T-helper 2 cell treated with Interferon-gamma antibody and Interleukin-4, amounts not matched to agents 100 ng/mL and 5 ng/mL, for 36 hours (primary cell): ENCODE results near the gene VCP. TPM values are rescaled to one million over a fixed set of nuclear protein-coding genes. Genes with fewer than 3 reads are reported as not detected.

Source experiments
- intact Hi-C: fragments of 100-400 bp; cut with micrococcal nuclease; formaldehyde crosslinking; loops from one replicate; pipeline ENCODE4 v1.15.1; 2023
- total RNA-seq: library from RNA; stranded (reverse); gene quantifications from 2 replicates; pipeline ENCODE4 v1.2.3, GENCODE V29; 2022

The VCP gene
- total RNA-seq, 1 donor from 2014 or later, result 248 TPM

DNA sequence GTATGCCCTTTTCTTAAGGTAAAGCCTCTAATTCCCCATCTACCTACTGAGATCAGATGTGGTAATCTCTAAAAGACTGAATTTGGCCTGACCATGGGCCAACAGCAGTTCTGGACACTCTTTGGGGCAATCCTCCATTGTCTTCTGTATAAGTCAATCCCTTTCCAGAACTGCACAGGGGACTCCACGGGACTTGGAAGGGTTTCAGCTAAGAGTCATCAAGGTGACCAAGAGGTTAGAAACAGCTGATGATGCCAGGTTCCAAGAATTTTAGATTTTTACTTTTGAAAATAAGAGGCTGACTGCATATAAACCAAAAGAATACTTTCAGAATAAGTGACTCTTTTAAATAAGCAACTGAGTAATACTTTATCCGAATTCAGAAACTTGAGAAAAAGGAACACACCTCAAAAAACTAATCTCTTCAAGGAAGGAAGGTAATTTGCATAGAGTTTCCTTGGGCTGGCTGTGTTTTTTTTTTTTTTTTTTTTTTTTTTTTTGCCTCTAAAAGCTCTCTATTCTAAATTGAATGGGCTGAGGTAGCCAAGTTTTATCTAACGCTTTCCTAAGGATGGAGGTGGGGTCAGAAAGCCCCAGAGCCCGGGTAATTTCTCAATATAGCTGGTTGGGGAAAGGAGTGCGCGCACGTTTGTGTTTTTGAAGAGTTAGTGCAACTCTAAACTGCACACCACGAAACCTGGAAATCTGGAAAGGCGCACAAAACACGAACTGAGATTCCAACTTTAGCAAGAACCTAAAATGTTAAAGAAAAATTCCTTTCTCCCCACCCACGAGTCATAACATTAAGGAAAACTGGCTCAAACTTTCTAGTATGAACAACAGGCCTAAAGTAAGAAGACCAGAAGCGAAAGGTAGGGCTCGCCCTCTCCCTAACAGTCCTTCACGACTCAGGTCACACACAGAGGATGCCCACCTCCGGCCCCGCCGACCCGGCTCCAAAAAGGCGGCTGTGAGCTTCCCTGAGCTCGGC, 1.3 kb downstream of the VCP start:
- intact Hi-C loops, result loop anchor here (5.0 to 10.0 kb wide), 3 partner anchors 406 to 741 kb away; partner anchors contain the start of genes CCL27, SPAG8 and TESK1

DNA sequence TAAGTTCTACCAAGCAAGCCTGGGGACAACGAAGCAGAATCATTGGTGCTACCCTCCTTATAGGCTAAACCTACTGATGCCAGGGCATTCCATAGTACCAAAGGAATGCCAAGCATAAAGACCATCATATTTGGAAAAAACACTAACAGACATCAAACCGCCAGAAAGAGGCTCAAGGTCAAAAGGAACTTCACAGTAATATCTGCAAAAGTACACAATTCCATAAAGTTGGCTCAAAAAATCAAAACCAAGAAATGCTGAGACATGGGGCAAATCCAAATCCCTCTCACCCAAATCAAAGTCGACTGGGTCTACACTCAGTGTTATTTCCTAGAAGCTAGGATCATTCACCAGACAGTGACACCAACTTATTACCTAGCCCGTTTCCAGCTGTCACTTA, 3.4 kb downstream of the VCP start:
- intact Hi-C loops, result no loop called here

DNA sequence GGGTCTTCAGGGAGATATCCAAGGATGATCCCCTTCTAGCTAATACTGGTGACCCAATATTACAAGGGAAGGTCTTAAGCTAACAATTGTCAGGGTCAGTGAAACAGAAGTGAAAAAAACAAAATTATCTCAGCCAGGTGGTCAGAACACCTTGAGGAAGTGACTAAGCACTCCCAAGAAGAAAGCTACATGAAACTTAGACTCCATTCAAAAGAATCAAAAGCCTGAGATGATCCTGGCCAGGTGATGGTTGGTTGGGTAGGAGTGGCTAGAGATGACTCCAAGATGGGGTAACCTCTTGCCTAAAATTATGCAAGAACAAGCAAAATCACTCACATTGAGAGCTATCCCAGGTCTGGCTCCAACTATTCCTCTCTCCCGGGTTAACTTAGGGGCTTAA, 5.4 kb downstream of the VCP start:
- intact Hi-C loops, result no loop called here

DNA sequence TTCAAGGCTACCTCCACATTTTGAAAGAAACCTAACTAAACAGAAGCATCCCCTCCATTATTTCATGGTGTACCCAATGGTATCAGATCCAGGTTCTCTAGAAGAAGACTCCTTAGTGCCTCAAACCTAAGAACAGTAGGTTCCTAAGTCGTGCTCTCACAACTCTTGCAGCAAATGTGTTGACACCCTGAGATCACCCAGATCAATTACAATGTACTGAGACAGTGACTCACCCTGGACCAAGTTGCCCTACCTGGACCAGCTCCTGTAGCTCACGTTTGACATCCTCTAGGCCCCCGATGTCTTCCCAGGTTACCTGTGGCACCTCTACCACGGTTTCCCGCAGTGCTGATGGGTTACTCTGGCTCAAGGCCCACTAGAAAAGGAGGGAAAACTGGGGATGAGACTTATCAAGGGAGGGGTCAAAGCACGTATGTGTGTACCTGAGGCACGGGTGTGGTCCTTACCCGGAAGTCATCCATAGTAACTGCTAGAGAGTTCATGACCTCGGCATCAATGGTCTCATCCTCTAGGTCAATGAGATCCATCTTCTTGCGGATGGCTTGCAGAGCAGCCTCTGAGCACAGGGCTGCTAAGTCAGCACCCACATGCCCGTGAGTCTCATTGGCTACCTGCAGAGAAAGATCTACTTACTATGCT, 11.7 kb downstream of the VCP start:
- intact Hi-C loops, result no loop called here

DNA sequence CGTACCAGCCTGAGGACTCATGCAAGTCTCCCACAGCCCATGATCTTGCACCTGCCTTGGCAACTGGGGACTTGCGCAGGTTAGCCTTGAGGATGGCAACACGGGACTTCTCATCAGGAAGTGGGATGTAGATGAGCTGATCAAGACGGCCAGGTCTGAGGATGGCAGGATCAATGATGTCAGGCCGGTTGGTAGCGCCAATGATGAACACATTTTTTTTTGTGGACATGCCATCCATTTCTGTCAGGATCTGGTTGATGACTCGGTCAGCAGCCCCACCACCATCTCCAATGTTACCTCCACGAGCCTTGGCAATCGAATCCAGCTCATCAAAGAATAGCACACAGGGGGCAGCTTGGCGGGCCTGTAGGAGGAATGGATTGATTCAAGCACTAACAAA, 13.0 kb downstream of the VCP start:
- intact Hi-C loops, result no loop called here

DNA sequence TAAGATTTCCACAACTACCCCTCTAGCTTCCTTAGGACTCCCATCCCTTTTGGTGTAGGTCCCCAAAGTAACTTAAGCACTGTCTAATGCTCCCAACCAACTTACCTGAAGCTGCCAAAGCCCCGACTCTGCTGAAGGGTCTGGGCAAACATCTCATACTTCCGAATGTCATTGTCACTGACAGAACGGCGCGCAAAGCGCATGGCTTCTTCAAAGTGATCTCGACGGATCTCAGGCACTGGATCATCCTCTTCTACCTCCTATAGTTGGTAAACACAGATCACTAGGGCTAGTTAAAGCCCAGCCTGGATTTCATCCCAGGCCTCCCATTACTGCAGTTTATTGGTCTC, 15.2 kb downstream of the VCP start:
- intact Hi-C loops, result no loop called here

DNA sequence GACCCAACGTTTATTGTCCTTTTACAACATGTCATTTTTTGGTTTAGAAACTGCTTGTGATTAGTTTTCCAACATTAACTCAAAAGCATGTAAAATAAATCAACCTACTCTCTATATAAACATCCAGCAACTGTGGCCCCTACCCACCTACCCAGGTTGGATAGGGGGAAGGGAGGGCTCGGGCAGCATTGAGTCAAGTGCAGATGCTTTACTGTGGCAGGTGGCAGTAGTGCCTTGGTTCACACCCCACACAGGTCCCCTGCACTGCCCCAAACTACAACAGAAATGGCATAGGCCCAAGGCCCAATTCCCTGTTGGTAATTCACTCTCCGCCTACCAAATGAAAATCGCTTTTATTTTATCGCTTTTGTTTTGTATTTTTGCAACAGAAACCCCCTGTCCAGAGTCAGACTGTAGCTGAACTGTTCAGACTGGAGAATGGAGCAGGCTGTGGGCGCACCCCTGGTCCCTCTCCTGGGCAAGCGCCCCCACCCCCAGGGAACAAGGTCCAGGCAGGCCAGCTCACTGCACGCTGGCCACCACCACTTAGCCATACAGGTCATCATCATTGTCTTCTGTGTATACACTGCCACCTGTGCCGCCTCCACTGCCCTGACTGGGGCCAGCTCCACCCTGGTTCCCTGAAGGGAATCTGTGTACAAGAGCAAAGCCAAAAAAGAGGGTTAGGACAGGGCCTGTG, 15.7 kb downstream of the VCP start:
- intact Hi-C loops, result no loop called here

DNA sequence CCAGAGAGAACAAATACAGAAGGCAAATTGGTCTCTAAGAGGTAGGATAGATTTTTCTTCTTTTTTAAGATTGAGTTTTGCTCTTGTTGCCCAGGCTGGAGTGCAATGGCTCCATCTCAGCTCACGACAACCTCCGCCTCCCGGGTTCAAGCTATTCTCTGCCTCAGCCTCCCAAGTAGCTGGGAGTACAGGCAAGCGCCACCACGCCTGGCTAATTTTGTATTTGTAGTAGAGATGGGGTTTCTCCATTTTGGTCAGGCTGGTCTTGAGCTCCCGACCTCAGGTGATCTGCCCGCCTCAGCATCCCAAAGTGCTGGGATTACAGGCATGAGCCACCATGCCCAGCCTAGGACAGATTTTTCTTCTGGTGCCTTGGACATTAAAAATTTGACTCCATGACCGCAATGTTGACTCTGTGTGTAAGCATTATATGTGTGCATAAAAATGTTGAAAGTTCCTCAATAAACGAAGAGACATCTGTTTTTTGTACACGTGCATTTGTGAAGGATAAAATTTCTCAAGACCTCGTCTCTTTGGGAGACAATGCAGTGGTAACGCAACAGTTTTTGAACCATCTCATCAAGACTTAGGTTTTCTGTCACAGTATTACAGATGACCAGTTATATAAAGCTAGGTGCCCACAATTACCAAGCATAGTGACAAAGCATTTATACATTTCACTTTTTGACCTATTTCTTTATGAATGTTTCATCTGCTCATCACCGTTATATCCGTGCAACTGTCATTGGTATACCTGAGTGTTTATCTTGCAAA, 17.4 kb downstream of the VCP start:
- intact Hi-C loops, result loop anchor here (1.0 kb wide), 1 partner anchor 11 kb away; no protein-coding TSS in a partner anchor

DNA sequence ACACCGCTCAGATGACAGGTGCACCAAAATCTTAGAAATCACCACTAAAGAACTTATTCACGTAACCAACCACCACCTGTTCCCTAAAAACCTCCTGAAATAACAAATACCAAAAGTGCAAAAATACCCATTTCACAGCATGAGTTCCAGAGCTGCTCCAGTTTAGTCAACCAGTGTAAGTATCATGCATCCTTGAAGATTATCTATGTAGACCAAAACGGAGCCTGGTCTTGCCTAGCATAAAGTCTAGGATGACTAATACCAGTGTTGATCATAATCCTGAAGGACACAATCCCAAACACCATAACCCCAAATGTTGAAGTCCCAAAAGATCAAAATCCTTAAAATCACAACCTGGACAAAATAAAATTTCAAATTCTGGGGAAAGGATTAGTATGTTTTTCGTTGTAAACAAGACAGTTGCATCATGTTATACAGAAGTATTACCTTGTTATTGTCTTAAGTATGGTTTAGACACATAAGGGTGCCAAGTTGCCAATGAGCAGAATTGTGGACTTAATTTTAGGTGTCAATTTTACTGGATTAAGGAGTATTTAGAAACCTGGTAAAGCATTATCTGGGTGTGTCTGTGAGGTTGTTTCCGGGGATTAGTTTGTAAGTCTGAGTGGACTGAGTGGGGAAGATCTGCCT, 18.1 kb downstream of the VCP start:
- intact Hi-C loops, result loop anchor here (1.0 kb wide), 1 partner anchor 10 kb away; no protein-coding TSS in a partner anchor

DNA sequence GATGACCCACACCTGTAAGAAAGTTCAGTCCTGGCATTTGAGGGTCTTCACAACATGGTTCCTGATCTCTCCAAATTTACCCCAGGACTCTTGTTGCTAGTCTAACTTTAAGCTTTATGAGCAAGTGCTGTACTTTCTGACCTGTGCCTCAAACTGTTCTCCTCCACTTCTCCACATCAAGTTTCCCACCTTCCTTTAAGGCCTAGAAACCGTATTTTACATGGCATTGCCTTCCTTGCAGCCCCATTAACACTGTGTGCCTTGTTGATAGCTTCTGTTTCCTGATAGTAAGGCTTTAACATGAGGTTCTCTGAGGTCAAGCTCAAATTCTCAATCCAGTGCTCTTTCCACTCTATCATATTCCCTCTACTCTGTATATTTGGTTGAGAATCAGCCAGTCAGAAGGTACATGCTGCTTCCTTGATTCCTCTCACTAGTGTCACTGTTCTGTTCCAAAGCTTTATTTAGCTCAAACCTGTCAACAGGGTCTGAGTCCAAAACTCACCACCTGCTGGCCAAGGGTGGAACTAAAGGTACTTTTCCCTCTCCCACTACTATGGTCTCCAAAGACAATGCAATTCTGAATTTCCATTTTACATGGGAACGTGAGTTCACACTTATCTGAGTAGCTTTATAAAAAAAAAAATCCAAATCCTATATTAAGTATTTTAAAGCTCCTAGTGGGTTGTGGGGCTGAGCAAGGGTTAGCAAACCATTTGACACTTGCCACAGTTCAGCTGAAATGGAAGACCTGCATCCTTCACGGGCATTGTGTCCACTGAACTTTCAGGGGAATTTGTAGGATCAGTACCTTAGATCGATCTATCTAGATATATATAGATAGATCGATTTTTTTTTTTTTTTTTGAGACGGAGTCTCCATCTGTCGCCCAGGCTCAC, 21.1 kb downstream of the VCP start:
- intact Hi-C loops, result loop anchor here (1.0 kb wide), 1 partner anchor 152 kb away; no protein-coding TSS in a partner anchor

DNA sequence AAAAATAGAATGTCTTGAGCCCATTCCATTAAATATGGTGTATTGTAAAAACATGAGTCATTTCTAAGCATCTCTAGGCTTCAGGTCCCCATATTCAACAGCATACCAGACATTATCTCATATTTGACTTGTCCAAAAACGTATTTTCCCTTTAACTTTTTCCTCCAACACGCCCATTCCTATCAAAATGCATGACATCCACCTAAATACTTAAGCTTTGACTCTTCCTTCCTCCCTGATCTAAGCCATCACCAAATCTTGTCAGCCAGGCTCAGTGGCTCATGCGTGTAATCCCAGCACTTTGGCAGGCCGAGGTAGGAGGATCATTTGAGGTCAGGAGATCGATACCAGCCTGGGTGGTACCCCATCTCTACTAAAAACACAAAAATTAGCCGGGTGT, 23.9 kb downstream of the VCP start:
- intact Hi-C loops, result no loop called here

DNA sequence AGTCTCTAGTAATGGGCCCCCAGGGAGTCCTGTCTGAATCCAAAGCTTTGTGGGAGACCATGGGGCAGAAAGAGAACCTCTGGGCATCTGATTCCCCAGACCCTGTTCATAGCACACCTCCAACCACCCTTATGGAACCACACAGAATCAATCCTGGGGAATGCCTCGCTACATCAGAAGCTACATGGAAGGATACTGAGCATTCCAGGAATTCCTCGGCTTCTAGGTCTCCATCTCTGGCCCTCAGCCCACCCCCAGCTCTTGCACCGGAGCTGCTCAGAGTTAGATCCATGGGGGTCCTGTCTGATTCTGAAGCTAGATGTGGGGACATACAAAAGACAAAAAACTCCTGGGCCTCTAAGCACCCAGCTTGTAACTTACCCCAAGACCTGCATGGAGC, 28.4 kb downstream of the VCP start:
- intact Hi-C loops, result loop anchor here (1.0 kb wide), 1 partner anchor 10 kb away; no protein-coding TSS in a partner anchor

DNA sequence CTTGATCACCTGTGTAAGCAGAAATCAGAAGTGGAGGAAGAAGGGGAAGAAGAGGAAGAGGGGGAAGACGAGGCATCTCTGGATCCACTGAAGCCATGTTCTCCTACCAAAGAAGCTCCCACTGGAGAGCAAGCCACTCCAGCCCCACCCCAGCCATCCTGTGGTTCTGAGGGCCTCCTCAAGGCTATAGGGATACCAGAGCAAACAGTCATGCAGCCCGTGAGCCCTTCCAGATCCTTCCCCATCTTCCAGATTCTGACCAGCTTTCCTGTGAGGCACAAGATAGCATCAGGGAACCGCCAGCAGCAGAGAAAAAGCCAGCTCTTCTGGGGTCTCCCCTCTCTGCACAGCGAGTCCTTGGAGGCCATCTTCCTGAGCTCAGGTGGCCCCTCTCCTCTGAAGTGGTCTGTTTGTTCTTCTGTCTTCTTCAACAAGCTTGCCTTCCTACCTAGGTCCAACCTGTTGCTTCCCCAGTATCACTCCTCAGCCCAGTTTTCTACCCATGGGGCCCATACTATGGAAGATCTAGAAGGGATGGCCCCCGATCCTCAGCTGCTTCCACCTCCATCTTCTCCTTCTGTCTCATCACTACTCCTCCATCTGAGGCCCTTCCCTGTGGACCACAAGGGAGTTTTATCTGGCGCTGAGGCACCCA, 29.4 kb downstream of the VCP start:
- intact Hi-C loops, result no loop called here

DNA sequence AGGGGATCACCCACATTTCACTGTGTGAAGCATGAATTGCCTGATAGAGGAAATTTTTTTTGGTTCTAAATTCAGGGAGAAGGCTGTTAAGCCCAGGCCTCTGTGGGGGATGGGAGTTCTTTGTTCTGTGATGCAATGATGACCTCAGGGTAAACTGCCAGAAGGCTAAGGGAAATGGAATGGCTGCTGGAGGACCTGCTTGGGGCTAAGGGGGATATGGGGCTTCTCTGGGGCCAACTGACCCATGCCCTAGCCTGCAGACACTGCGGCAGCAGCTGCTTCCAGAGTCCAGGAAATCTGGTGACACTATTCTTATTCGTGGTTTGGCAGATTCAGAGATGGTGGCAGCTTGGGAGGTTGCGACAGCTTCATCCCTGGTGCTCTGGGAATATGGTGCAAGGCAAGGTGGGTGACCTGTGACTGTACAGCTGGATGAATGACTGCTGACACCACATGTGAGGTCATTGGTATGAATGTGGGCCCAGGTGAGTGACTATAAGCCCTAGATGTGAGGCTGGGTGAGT, 30.3 kb downstream of the VCP start:
- intact Hi-C loops, result no loop called here

DNA sequence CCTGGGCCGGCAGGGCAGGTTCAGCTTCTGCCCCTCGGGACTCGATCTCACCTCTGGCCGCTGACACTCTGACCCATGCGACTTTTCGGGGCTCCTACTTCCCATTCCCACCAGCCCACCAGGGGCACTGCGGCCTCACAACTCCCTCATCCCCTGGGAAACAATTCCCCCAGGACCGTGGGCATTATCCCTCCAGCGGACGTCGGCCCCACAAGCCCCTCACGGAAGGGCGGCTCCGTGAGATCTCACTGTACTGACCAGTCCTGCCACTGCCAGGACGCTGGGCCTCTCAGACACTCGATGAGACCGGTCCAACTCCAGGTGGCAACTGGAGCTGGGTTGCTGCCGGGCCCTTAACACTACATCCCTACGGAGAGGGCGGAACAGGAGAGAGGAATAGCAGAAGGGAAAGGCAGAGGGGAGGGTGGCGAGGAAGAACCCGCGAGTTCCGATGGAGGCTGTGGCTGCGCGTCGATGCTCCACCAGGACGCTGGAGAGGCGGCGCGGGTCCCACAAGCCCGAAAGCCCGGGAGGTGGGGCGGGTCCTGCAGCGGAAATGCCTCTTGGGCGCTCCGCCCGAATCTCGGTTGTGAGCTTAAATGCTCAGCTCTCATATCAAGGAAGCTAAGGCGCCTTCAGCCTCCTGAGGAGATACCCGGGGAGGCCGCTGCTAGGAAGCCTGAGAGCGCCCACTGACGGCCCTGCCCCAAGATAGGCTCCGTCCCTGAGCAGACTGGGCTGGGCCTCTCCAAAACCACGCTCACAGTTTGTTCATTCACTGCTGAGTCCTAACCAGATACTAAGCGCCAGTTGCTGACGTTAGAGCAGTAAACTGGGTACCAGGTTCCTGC, 36.3 kb downstream of the VCP start:
- intact Hi-C loops, result loop anchor here (5.0 kb wide), 1 partner anchor 49 kb away; the partner anchor contains the start of gene DNAJB5

DNA sequence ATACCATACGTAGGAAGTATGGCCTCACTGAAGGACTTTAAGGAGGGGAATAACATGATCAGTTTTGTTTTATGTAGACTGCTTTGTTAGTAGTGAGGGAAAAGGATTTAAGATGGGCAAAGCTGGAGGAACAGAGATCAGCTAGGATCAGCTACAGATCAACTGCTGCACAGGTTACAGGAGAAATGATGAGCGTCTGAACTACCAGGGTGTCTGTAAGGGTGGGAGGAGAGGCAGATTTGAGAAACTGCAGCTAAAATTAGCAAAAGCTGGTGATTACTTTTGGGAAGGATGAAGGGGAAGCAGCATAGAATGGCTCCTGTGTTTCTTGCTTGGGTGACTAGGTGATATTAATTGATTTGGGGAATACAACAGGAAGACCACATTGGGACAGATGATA, 39.3 kb downstream of the VCP start:
- intact Hi-C loops, result no loop called here

DNA sequence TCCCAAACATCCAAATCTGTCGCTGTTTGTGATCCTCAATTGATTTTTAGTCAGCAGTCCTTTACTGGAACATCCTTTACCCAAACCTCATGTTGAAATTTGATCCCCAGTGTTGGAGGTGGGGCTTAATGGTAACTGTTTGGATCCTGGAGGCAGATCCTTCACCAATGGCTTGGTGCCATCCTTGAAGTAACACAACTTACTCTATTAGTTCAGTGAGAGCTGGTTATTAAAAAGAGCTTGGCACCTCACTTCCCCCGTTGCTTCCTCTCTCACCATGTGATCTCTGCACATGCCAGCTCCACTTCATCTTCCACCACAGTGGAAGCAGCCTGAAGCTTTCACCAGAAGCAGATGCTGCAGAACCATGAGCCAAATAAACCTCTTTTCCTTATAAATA, 42.6 kb downstream of the VCP start:
- intact Hi-C loops, result no loop called here

DNA sequence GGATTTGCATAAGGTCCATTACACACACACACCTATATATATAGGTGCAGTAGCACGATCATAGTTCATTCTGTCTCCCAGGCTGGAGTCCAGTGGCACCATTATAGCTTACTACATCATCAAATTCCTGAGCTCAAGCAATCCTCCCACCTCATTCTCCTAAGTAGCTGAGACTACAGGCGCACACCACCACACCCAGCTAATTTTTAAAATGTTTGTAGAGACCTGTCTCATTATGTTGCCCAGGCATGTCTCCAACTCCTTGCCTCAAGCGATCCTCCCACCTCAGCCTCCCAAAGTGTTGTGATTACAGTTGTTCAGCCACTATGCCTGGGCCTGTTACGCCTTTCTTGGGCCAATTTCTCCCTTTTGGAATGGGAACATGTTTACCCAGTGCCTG, 43.2 kb downstream of the VCP start:
- intact Hi-C loops, result no loop called here
